NT2/D1 (cell line): Measurements from ENCODE around the gene FAM149B1.

Experiments
- DNase-seq: peaks from one replicate; pipeline ENCODE4 v3.0.0-alpha.2; 2011; ENCODE audit warnings: low read depth, low spot score
- H3K27me3 ChIP-seq: 2 replicates; pipeline ENCODE4 v1.6.0; 2011; ENCODE audit warnings: mild to moderate bottlenecking; ENCODE audit not compliant: insufficient read length, insufficient read depth
- H3K36me3 ChIP-seq: 2 replicates; pipeline ENCODE4 v1.6.1; 2011; ENCODE audit warnings: mild to moderate bottlenecking, low read length, mixed read lengths; ENCODE audit not compliant: insufficient read depth, insufficient read length
- H3K4me1 ChIP-seq: 2 replicates; pipeline ENCODE4 v1.5.1; 2011; ENCODE audit not compliant: insufficient read depth, insufficient read length
- H3K4me3 ChIP-seq: 2 replicates; pipeline ENCODE4 v1.5.1; 2011; ENCODE audit warnings: low read depth; ENCODE audit not compliant: insufficient read length
- H3K9ac ChIP-seq: 2 replicates; pipeline ENCODE4 v1.6.0; 2011; ENCODE audit warnings: low read depth; ENCODE audit not compliant: insufficient read length
- H3K9me3 ChIP-seq: 2 replicates; pipeline ENCODE4 v1.5.1; 2011; ENCODE audit warnings: mild to moderate bottlenecking, low read length; ENCODE audit not compliant: insufficient read depth
- SUZ12 ChIP-seq: IDR thresholded peaks from 2 replicates; pipeline ENCODE4 v1.6.1; 2011; ENCODE audit not compliant: insufficient read length, insufficient read depth; ENCODE audit errors: extremely low read depth
- YY1 ChIP-seq: IDR thresholded peaks from 2 replicates; pipeline ENCODE4 v1.6.1; 2011; ENCODE audit not compliant: insufficient read length, insufficient read depth
- ZNF274 ChIP-seq: IDR thresholded peaks from 2 replicates; pipeline ENCODE4 v1.6.1; 2011; ENCODE audit warnings: mild to moderate bottlenecking, low read depth, low read length

The FAM149B1 gene

GRCh38 chr10:73206385-73206784 lies 38.5 kb downstream of the FAM149B1 start:
- Histone ChIP-seq H3K4me1 (no peaks in the 10 kb centered on the region), H3K4me3 (no peak overlapping the region), H3K27me3 (no peaks in the 10 kb centered on the region), H3K36me3 (peaks cover 6% of the 10 kb centered on the region), H3K9me3 (peaks cover 31% of the 10 kb centered on the region; the same call in 1 of the 2 replicates), H3K9ac (no peak overlapping the region)
- DNase-seq = peak; percentile 13
- no peak for TF ChIP-seq ZNF274
- no peak for TF ChIP-seq SUZ12
- TF ChIP-seq YY1 = no peak

GRCh38 chr10:73207883-73208282 lies 40.0 kb downstream of the FAM149B1 start:
- Histone ChIP-seq H3K4me1 (no peaks in the 10 kb centered on the region), H3K9me3 (peaks cover 31% of the 10 kb centered on the region; the same call in 1 of the 2 replicates), H3K36me3 (peaks cover 6% of the 10 kb centered on the region), H3K4me3 (no peak overlapping the region), H3K27me3 (no peaks in the 10 kb centered on the region), H3K9ac (no peak overlapping the region)
- no peak for DNase-seq
- TF ChIP-seq YY1 (no peak), ZNF274 (no peak), SUZ12 (no peak)

GRCh38 chr10:73209705-73210104 lies 41.8 kb downstream of the FAM149B1 start:
- TF ChIP-seq SUZ12 = no peak
- no peak for TF ChIP-seq ZNF274
- no peak for TF ChIP-seq YY1
- no peak for DNase-seq

GRCh38 chr10:73210395-73211105 lies 42.6 kb downstream of the FAM149B1 start:
- no peaks in the 10 kb centered on the region for H3K27me3 ChIP-seq
- H3K36me3 ChIP-seq = peaks cover 6% of the 10 kb centered on the region
- DNase-seq = no peak
- TF ChIP-seq ZNF274 = no peak
- no peak for TF ChIP-seq YY1
- TF ChIP-seq SUZ12 = no peak
- H3K4me3 ChIP-seq = no peak overlapping the region
- H3K4me1 ChIP-seq = no peaks in the 10 kb centered on the region
- no peak overlapping the region for H3K9ac ChIP-seq
- peaks cover 24% of the 10 kb centered on the region; the same call in 1 of the 2 replicates for H3K9me3 ChIP-seq

More at GRCh38 chr10:73209705-73210104, 41.8 kb downstream of the FAM149B1 start:
- Histone ChIP-seq H3K36me3 (peaks cover 6% of the 10 kb centered on the region), H3K9ac (no peak overlapping the region), H3K4me3 (no peak overlapping the region), H3K4me1 (no peaks in the 10 kb centered on the region), H3K9me3 (peaks cover 31% of the 10 kb centered on the region; the same call in 1 of the 2 replicates), H3K27me3 (no peaks in the 10 kb centered on the region)

- H3K9ac ChIP-seq = no peak overlapping the region
- no peak for DNase-seq
- no peaks in the 10 kb centered on the region for H3K4me1 ChIP-seq
- H3K4me3 ChIP-seq = no peak overlapping the region
- no peaks in the 10 kb centered on the region for H3K27me3 ChIP-seq
- H3K36me3 ChIP-seq = peaks cover 6% of the 10 kb centered on the region
- peaks cover 17% of the 10 kb centered on the region; the same call in 1 of the 2 replicates for H3K9me3 ChIP-seq
- TF ChIP-seq YY1 (no peak), SUZ12 (no peak), ZNF274 (no peak)
Observed at GRCh38 chr10:73211106-73211811, 43.3 kb downstream of the FAM149B1 start.

DNA sequence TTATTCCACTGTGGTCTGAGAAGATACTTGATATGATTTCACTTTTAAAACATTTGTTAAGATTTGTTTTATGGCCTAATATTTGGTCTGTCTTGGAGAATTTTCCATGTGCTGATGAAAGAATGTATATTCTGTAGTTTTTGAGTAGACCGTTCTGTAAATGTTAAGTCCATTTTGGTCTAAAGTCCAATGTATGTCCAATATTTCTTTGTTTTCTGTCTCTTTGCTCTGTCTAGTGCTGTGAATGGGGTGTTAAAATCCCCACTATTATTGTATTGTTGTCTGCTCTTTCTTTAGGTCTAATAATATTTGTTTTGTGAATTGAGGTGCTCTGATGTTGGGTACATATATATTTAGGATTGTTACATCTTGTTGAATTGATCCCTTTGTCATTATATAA lies 47.8 kb downstream of the FAM149B1 start:
- Histone ChIP-seq H3K27me3 (no peaks in the 10 kb centered on the region), H3K9me3 (no peaks in the 10 kb centered on the region), H3K4me3 (no peak overlapping the region), H3K4me1 (no peaks in the 10 kb centered on the region), H3K9ac (no peak overlapping the region), H3K36me3 (peaks cover 18% of the 10 kb centered on the region)
- TF ChIP-seq ZNF274 = no peak
- TF ChIP-seq SUZ12 = no peak
- TF ChIP-seq YY1 = no peak
- DNase-seq = no peak

DNA sequence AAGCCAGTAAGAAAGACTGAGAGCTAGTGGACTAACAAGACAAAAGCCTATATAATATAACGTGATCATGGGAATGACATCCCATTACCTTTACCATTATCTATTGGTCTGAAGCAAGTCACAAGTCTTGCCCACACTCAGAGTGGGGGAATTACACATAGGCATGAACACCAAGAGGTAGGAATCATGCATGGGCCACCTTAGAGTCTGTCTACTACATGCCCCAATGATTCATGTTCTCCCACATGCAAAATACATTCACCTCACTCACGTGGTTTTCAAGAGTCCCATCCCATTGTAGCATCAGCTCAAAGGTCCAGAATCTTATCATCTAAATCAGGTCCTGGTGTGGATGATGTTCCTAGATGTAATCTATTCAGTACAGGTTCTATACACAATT lies 49.7 kb downstream of the FAM149B1 start:
- H3K4me3 ChIP-seq = no peak overlapping the region
- no peaks in the 10 kb centered on the region for H3K9me3 ChIP-seq
- TF ChIP-seq SUZ12 (no peak), ZNF274 (no peak), YY1 (no peak)
- H3K9ac ChIP-seq = no peak overlapping the region
- no peaks in the 10 kb centered on the region for H3K27me3 ChIP-seq
- DNase-seq = no peak
- no peaks in the 10 kb centered on the region for H3K4me1 ChIP-seq
- H3K36me3 ChIP-seq = peaks cover 15% of the 10 kb centered on the region
